HCT116 (cell line): ENCODE results near the gene PRR14L. TPM values are rescaled to one million over a fixed set of nuclear protein-coding genes. Genes with fewer than 3 reads are reported as not detected.
A peak's percentile ranks its signal among the peaks of the same experiment; 100 is the strongest.
"Not testable (repeated sequence)": the region's sequence is repeated elsewhere in the genome, so short reads cannot be mapped to it uniquely, and the experiment has no call there.

Experiments
- ATAC-seq: fragments of 200-7000 bp; cut with Tn5 transposase; 2 replicates; pipeline ENCODE4 v1.9.1; 2020; ENCODE audit warnings: mild to moderate bottlenecking, moderate library complexity
- BruUV-seq: library from RNA; stranded (reverse); fragments of 400-500 nt; replicated peaks from 2 replicates; lab custom pipeline; 2021; lab: Mats Ljungman, UMichigan
- CTCF ChIA-PET: fragments of 300-600 bp; sonication (Branson Sonifier 250); formaldehyde crosslinking; loops from one replicate; lab custom pipeline; 2021; ENCODE audit warnings: antibody characterized with exemption; lab: Charles Lee
- POLR2A ChIA-PET: fragments of 300-600, 350-600 bp; sonication (Branson Sonifier 250); formaldehyde crosslinking; loops from one replicate; lab custom pipeline; 2021; ENCODE audit warnings: antibody characterized with exemption; lab: Charles Lee
- RAD21 ChIA-PET, 2 experiments: fragments of 300-600 bp; sonication (Branson Sonifier 250); formaldehyde crosslinking; loops; one replicate each; lab custom pipeline; 2023; ENCODE audit warnings: low total read pairs in 2 of 2; ENCODE audit not compliant: uncharacterized antibody in 2 of 2, unreplicated experiment in 2 of 2, low non-redundant PET in 1 of 2; lab: Charles Lee
- DNase-seq: peaks from one replicate; pipeline ENCODE4 v3.0.0-alpha.2; 2010; ENCODE audit warnings: low read depth, low spot score
- H2AFZ ChIP-seq: fragments of 200-600 bp; shearing (Covaris generic), sonication (generic); 2 replicates; pipeline ENCODE4 v1.6.1; 2017; ENCODE audit warnings: low read depth, mixed run types, mixed read lengths, antibody characterized with exemption, low read length; ENCODE audit not compliant: poor library complexity, severe bottlenecking
- H3K27ac ChIP-seq: 2 replicates; pipeline ENCODE4 v1.5.1; 2012; ENCODE audit warnings: low read depth, low read length
- H3K27me3 ChIP-seq: fragments of 200-600 bp; sonication (generic); 2 replicates; pipeline ENCODE4 v1.6.1; 2016; ENCODE audit warnings: mixed run types, low read length, mixed read lengths; ENCODE audit not compliant: insufficient read depth
- H3K36me3 ChIP-seq, 2 experiments: fragments of 200-500 bp in 1 of 2; fragments of 200-600 bp in 1 of 2; sonication (Bioruptor generic) in 1 of 2; sonication (generic) in 1 of 2; 2 replicates each; pipeline versions ENCODE4 v1.5.1 to v1.6.1; 2014 to 2016; ENCODE audit warnings: low read length in 2 of 2, inconsistent platforms in 1 of 2, mixed read lengths in 1 of 2, mixed run types in 1 of 2; ENCODE audit not compliant: insufficient read depth in 2 of 2, control insufficient read depth in 1 of 2
- H3K4me1 ChIP-seq, 2 experiments: fragments of 200-600 bp in 1 of 2; sonication (generic) in 1 of 2; 2 replicates each; pipeline versions ENCODE4 v1.5.1 to v1.6.1; 2012 to 2017; ENCODE audit warnings: low read length in 2 of 2, inconsistent platforms in 1 of 2, mild to moderate bottlenecking in 1 of 2, mixed read lengths in 1 of 2, mixed run types in 1 of 2, moderate library complexity in 1 of 2; ENCODE audit not compliant: insufficient read depth in 2 of 2, control insufficient read depth in 1 of 2
- H3K4me2 ChIP-seq: fragments of 200-600 bp; sonication (generic); 2 replicates; pipeline ENCODE4 v1.6.1; 2017; ENCODE audit warnings: mixed run types, low read length, mixed read lengths
- H3K4me3 ChIP-seq, 2 experiments: fragments of 200-600 bp in 1 of 2; sonication (generic) in 1 of 2; replicated peaks in 1 of 2; 2 replicates each; pipeline ENCODE4 v1.5.1; 2011 to 2016; ENCODE audit warnings: low read length in 2 of 2, control low read depth in 1 of 2, low read depth in 1 of 2, mild to moderate bottlenecking in 1 of 2, mixed read lengths in 1 of 2, mixed run types in 1 of 2
- H3K79me2 ChIP-seq: fragments of 200-600 bp; sonication (generic); 2 replicates; pipeline ENCODE4 v1.6.1; 2017; ENCODE audit warnings: mild to moderate bottlenecking, mixed run types, low read length, moderate library complexity, mixed read lengths; ENCODE audit not compliant: insufficient read depth
- H3K9ac ChIP-seq: fragments of 200-600 bp; sonication (generic); 2 replicates; pipeline ENCODE4 v1.6.1; 2016; ENCODE audit warnings: low read length, mixed read lengths
- H3K9me2 ChIP-seq: fragments of 200-600 bp; sonication (generic), shearing (Covaris generic); 2 replicates; pipeline ENCODE4 v1.6.1; 2017; ENCODE audit warnings: mixed run types, mild to moderate bottlenecking, moderate library complexity; ENCODE audit not compliant: insufficient read depth
- H3K9me3 ChIP-seq, 2 experiments: fragments of 200-500 bp in 1 of 2; fragments of 200-600 bp in 1 of 2; sonication (Bioruptor generic) in 1 of 2; sonication (generic) in 1 of 2; 2 replicates each; pipeline ENCODE4 v1.6.1; 2014 to 2017; ENCODE audit warnings: low read length in 2 of 2, mixed read lengths in 2 of 2, inconsistent platforms in 1 of 2, low read depth in 1 of 2, mild to moderate bottlenecking in 1 of 2, mixed run types in 1 of 2, moderate library complexity in 1 of 2; ENCODE audit not compliant: control insufficient read depth in 1 of 2, insufficient read depth in 1 of 2
- H4K20me1 ChIP-seq: fragments of 200-600 bp; sonication (generic), shearing (Covaris generic); 2 replicates; pipeline ENCODE4 v1.6.1; 2017; ENCODE audit warnings: mixed run types, mild to moderate bottlenecking, moderate library complexity; ENCODE audit not compliant: insufficient read depth
- EGR1 ChIP-seq: IDR thresholded peaks from 2 replicates; pipeline ENCODE4 v1.6.1; 2012; ENCODE audit warnings: low read depth
- FOSL1 ChIP-seq: IDR thresholded peaks from 2 replicates; pipeline ENCODE4 v1.6.1; 2012; ENCODE audit warnings: low read depth
- JUND ChIP-seq: IDR thresholded peaks from 2 replicates; pipeline ENCODE4 v1.6.1; 2012
- MAX ChIP-seq: IDR thresholded peaks from 2 replicates; pipeline ENCODE4 v1.6.1; 2012
- SP1 ChIP-seq: IDR thresholded peaks from 2 replicates; pipeline ENCODE4 v1.6.1; 2012; ENCODE audit warnings: low read depth
- TCF7L2 ChIP-seq: IDR thresholded peaks from 2 replicates; pipeline ENCODE4 v1.7.0; 2011; ENCODE audit warnings: borderline replicate concordance, inconsistent platforms; ENCODE audit not compliant: insufficient read depth, insufficient read length; ENCODE audit errors: extremely low read depth
- ZBTB33 ChIP-seq: IDR thresholded peaks from 2 replicates; pipeline ENCODE4 v1.6.1; 2011; ENCODE audit warnings: mild to moderate bottlenecking, low read length, moderate library complexity; ENCODE audit not compliant: insufficient replicate concordance; ENCODE audit errors: extremely low read depth
- intact Hi-C: fragments of 100-400 bp; cut with micrococcal nuclease; formaldehyde crosslinking; loops from 2 replicates; pipeline ENCODE4 v1.10.0; 2022
- total RNA-seq: library from RNA; stranded (reverse); gene quantifications from one replicate; pipeline ENCODE4 v1.2.1, GENCODE V29; 2021; ENCODE audit not compliant: unreplicated experiment

PRR14L gene
- total RNA-seq, 1 experiment from 2014 or later, result 61.5 TPM

DNA sequence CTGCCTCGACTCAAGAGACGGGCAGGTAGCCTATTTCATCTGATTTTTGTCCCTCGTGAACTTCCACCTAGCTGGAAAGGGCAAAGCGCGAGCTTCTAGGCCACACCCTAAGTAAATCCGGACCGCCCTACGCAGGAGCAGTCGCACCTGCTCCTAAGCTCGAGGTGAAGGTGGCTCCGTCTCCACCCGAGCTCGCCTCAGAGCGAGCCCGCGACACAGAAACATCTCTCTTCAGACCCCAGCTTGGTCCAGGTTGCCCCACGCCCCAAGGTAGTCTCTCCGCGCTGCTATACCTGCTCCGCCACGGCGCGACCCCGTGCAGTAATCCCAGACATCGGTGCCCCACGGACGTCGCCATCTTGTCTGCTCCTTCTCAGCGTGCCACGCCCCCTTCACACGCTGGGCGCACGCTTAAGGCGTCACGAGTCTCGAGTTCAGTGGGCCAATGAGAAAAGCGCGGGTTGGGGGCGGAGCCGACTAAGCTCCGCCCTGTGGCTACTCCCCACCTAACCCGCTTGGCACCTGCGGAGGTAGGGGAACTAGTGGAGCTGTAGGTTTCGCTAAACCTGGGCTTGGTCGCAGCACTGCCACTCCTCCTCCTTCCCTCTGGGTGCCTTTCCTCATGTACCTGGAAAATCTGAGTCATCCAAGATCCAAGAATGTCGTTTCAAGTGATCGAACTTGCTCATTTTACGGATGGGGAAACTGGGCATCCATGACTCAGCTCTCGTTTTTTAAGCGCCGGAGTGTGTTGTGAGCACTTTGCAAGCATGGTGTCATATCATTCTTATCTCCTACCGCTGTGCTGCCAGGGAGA, 87.9 kb downstream of the PRR14L start, which contains the start of gene PISD (continued):
- TF ChIP-seq ZBTB33 (no peak), SP1 (peak; percentile 95), TCF7L2 (no peak)

DNA sequence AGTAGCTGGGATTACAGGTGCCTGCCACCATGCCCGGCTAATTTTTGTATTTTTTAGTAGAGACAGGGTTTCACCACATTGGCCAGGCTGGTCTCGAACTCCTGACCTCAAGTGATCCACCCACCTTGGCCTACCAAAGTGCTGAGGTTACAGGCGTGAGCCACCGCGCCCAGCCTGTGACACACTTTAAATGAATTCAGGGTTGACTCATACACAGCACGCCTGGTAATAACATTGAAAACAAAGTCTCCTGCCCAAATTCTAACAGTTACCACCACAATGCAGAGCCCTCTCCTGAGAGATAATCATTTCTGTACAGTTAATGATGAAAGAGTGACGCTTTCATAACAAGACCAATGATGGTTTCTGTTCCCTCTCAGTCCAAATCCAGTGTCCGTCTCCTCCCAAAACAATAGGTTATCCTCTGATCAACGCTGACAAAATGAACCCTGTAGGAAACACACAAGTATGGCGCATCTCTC, 89.0 kb downstream of the PRR14L start:
- peak; percentile 63 for DNase-seq
- Histone ChIP-seq H3K27ac (peak overlapping the region; percentile 88), H3K79me2 (peaks cover 60% of the 10 kb centered on the region), H3K4me2 (peak overlapping the region; percentile 83), H3K4me1 (peaks cover 16 to 48% of the 10 kb centered on the region in 2 experiments), H3K4me3 (peak overlapping the region; percentile 85 to 89), H3K9ac (peak overlapping the region; percentile 88)
- H3K36me3 ChIP-seq, H3K9me3 ChIP-seq, BruUV-seq, H2AFZ ChIP-seq, H3K9me2 ChIP-seq, H3K27me3 ChIP-seq, H4K20me1 ChIP-seq: not testable (repeated sequence)
- RAD21 ChIA-PET, result interaction anchor here (0.5 to 2.0 kb wide), 4 partner anchors 14 to 317 kb away, joined by 3 to 12 read pairs (median 4); no protein-coding TSS in a partner anchor
- intact Hi-C loops, result loop anchor here (2.0 to 10.0 kb wide), 2 partner anchors 90 to 394 kb away; partner anchors contain the start of gene PRR14L
- ATAC-seq, result peak; percentile 52
- POLR2A ChIA-PET, result interaction anchor here (1.2 to 2.2 kb wide), 8 partner anchors 8 to 309 kb away, joined by 3 to 16 read pairs (median 10); partner anchors contain the start of gene DEPDC5
- TF ChIP-seq FOSL1 (peak; percentile 76), SP1 (peak; percentile 40), EGR1 (peak; percentile 58; the same call in 1 of the 2 replicates), JUND (peak; percentile 78), MAX (peak; percentile 64)
- CTCF ChIA-PET, result interaction anchor here (7.2 kb wide), 1 partner anchor 310 kb away, joined by 143 read pairs; no protein-coding TSS in a partner anchor
